Frontal cortex (tissue), 4 donors: ENCODE results near the gene GMDS. TPM values are rescaled to one million over a fixed set of nuclear protein-coding genes. Genes with fewer than 3 reads are reported as not detected.

ENCODE experiments used
- DNase-seq, 2 donors: peaks; one replicate each; pipeline ENCODE4 v3.0.0; 2012; ENCODE audit warnings: low spot score in 2 of 2
- FAIRE-seq: peaks from 2 replicates; lab custom pipeline; 2012; peaks lifted over from hg19 to GRCh38; lab: Jason Lieb, UNC
- total RNA-seq: library from RNA; depleted of rRNA; stranded (reverse); fragments of >200 nt; gene quantifications from one replicate; pipeline ENCODE4 v1.2.3, GENCODE V29; 2014
- donor health status: control.
- donor health status: control.
- donor health status: control.

Gene GMDS
- total RNA-seq, 1 donor from 2014 or later: 5.3 TPM

GRCh38 chr6:2147766-2148448 lies 97.5 kb downstream of the GMDS start:
- no peak for FAIRE-seq
- no peak for DNase-seq

- DNase-seq: no peak
Observed at GRCh38 chr6:2147261-2147660, 98.1 kb downstream of the GMDS start.

GRCh38 chr6:2144210-2144609 lies 101.2 kb downstream of the GMDS start:
- FAIRE-seq (no peak), DNase-seq (no peak)

More at GRCh38 chr6:2147261-2147660, 98.1 kb downstream of the GMDS start:
- no peak for FAIRE-seq

- FAIRE-seq: no peak
- DNase-seq: no peak
Observed at GRCh38 chr6:2141644-2142290, 103.6 kb downstream of the GMDS start.

- no peak for DNase-seq
- FAIRE-seq: no peak
Observed at GRCh38 chr6:2140438-2141128, 104.8 kb downstream of the GMDS start.

- DNase-seq (no peak), FAIRE-seq (no peak)
Observed at GRCh38 chr6:2135401-2135800, 110.0 kb downstream of the GMDS start.

- FAIRE-seq (no peak), DNase-seq (no peak)
Observed at GRCh38 chr6:2134554-2134953, 110.9 kb downstream of the GMDS start.

GRCh38 chr6:2133716-2134310 lies 111.6 kb downstream of the GMDS start:
- FAIRE-seq (no peak), DNase-seq (no peak)

- FAIRE-seq: no peak
- DNase-seq: no peak
Observed at GRCh38 chr6:2132916-2133315, 112.5 kb downstream of the GMDS start.

- no peak for DNase-seq
Observed at GRCh38 chr6:2132416-2132815, 113.0 kb downstream of the GMDS start.

GRCh38 chr6:2129182-2129621 lies 116.2 kb downstream of the GMDS start:
- FAIRE-seq: no peak
- DNase-seq: no peak

More at GRCh38 chr6:2132416-2132815, 113.0 kb downstream of the GMDS start:
- FAIRE-seq: no peak

- FAIRE-seq (no peak), DNase-seq (no peak)
Observed at GRCh38 chr6:2127484-2127911, 117.9 kb downstream of the GMDS start.

- no peak for FAIRE-seq
Observed at GRCh38 chr6:2126351-2126750, 119.1 kb downstream of the GMDS start.

GRCh38 chr6:2125158-2125557 lies 120.2 kb downstream of the GMDS start:
- FAIRE-seq (no peak), DNase-seq (no peak)

More at GRCh38 chr6:2126351-2126750, 119.1 kb downstream of the GMDS start:
- no peak for DNase-seq

GRCh38 chr6:2124260-2124709 lies 121.1 kb downstream of the GMDS start:
- no peak for FAIRE-seq
- DNase-seq: no peak

GRCh38 chr6:2120912-2121311 lies 124.5 kb downstream of the GMDS start:
- no peak for DNase-seq
- FAIRE-seq: no peak

- FAIRE-seq (no peak), DNase-seq (no peak)
Observed at GRCh38 chr6:2119275-2119674, 126.1 kb downstream of the GMDS start.

- no peak for FAIRE-seq
- DNase-seq: no peak
Observed at GRCh38 chr6:2118136-2118535, 127.3 kb downstream of the GMDS start.

- no peak for FAIRE-seq
- no peak for DNase-seq
Observed at GRCh38 chr6:2117447-2117846, 128.0 kb downstream of the GMDS start.

GRCh38 chr6:2116496-2116895 lies 128.9 kb downstream of the GMDS start:
- FAIRE-seq: no peak
- DNase-seq: no peak
